Measurements from ENCODE around the gene RNF214.

RNF214 gene

GRCh38 chr11:117217141-117218084 lies 15.1 kb upstream of the RNF214 start:
- no peak for DNase-seq

GRCh38 chr11:117218133-117218915 lies 14.1 kb upstream of the RNF214 start:
- DNase-seq = no peak

DNA sequence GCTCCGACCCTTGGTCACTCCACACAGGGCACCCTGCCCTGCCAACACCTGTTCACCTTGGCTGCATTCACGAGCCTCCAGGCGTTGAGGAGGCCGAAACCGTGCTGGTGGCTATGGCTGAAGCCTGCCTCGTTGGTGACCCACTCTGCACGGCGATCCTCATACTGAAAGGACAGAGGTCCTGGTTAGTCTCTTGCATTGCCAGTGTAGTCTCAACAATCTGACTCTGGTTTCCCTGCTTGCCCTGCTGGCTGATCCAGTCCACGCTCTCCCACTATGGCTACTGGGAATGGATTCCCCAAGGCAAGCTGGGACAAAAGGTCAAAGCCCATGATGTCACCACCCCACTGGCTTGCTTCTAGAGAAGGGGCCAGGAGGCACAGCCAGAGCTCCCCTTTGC lies 13.5 kb upstream of the RNF214 start:
- DNase-seq = no peak

- no peak for DNase-seq
Observed at GRCh38 chr11:117219455-117219854, 13.0 kb upstream of the RNF214 start.

DNA sequence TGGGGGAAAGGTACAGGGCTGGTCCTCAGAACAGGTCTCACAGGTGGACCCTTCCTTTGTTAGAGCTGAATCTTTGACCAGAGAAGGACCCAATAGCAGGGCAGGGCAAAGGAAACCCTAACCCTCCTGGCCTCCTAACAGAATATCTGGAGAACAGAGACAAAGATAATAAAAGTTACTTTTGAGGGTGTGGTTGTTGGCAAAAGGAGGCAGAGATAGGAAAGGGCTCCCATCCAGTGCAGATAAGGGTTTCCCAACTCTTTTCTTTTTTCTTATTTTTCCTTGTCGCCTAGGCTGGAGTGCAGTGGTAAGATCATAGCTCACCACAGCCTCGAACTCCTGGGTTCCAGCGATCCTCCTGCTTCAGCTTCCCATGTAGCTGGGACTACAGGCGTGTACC lies 12.5 kb upstream of the RNF214 start:
- DNase-seq = no peak

DNA sequence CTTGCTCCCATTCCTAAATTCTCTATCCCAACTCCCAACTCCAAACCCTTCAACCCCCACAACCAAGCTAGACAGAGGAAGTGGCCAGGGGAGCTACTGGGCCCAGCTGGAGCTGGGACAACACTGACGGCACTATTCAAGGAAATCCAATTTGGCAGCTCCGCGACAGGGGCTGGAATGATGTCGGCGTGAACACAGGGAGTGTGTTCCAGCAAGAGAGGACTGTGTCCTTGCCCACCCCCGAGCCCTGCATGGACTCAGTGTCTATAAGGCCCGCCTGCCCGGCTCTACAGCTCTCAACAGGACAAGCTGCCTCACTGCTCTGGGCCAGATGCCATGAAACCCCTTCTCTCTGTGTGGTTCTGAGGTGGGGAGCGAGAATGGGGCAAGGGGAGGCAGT lies 11.9 kb upstream of the RNF214 start:
- no peak for DNase-seq

DNA sequence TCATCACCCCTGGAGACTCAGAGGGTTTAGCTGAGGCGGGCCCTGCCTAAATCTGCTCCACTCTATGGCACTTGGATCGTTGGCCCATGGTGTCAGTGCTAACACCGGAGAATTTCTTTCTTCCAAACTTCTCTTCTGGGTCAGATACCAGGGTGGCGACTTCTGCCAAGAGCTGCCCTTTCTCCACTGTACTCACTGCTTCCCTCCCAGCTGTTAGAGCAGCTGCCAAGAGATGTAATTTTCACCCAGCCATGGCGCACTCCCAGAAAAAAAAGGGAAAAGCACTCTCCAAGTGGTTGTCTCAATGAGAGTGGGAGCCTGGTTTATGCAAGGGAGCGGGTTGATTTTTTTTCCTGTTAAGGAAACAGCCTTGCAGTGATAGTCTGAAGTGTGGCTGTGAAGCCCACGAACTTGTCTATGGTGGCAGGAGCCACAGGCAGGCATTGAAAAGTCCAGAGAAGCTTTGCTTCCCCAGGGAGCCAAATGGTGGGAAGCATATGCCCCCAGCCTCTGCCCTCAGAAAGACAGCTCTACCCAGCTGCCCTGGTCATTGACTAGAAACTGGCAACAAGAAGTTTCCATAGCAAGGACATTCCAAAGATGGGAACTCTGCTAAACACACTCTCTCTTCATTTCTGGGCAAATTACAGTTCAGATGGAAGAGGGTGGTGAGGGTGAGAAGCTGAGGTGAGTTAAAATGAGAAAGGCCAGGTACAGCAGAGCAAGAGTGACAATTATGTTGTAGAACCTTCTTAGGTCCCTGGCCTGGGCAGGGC lies 11.3 kb upstream of the RNF214 start:
- DNase-seq = no peak

DNA sequence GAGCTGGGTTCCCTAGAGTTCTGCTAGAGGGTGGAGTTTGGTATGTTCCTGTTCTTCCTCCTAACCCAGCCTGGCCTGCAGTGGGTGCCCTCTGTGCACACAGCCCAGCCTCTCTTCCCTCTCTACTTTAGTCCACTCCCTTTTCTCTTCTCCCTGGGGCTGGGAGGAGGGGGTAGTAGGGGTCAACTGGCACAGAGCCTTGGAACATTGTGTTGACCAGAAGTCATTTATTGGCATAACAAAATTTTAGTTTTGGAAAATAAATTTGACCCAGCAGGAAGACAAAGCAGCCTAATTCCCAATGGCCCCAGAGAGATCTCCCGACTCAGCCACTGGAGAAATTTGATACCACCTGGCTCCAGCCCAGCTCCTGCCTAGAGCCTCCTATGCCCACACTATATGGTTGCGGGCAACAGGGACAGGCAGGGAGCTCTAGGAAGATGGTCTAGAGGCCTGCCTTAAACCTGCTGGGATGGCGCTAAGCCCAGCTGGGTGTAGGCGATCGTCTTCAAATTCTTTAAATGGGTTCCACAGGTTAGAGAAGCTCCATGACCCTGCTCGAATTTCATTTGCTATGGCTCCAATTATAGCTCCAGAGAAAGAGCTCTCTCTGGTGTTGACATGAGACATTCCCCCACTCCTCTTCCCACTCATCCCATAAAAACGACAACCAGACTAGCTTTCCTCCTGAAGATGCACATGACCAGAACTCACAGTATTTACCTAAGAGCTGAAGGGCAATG lies 10.5 kb upstream of the RNF214 start:
- DNase-seq = no peak

- DNase-seq = no peak
Observed at GRCh38 chr11:117222991-117223740, 9.3 kb upstream of the RNF214 start.

DNA sequence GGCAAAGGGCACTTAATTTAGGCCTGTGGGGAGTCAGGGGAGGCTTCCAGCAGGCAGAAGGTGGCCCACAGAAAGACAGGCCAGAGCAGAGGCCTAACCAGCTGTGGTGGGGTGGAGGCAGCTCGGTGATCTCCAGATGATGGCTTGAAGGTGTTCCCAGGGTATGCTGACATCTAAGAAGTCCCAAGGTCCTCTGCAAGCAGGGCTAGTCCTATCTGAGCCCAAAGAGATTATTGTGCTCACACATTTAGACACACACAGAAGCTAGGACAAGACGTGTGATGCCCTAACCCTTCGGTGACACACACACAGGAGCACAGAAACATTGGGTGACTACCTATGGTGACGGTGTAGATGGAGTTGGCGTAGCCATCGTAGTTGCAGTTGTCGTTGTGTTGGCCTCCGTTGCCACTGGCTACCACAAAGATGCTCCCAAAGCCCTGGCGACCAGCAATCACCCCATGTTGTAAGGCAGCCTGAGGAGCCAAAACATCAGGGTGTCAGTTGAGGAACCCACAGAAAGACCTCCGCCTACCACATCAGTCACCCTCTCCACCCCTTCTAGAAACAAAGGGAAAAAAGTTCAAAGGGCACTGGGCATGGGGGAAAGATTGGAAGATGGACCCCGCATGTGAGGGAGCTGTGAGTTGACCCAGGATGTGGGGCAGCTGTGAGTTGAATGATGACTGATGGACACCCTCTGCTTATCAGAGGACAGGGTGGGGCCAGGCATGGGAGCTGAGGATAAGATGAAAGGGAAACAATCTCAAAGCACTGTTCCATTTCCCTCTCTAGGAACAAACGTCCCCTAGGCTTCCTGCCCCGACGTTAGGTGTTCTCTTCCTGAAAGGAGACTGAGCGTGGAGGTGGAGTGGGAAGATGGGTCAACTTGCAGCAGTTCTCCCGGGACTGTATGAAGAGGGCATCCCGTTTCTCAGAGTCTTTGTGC lies 8.5 kb upstream of the RNF214 start:
- no peak for DNase-seq

DNA sequence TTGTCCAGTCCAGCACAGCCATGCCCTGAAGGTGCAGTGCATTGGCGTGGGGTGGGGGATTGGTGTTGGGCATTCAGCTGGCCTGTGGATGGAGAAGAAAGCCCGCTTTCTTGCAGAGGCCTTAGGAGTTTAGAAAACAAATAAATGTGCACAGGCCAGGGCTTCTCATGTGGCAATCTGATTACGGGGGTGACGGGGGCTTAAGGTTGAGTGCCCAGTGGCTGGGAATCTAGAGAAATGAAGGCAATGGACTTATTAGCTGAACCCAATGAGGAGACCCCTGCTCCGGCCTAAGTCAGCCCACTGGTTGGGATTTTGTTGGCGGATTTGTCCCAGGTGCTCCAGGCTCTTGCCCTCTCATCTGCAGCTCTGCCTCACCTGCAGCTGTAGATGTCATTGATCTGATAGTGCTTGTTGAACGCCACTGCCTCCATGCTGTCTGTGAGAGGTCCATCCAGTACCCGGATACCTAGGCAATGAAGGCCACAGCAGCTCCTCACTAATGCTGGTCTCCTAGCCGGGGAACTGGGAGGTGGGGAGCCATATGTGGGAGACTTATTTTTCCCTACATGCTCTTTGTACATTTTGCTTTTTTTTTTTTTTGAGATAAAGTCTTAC lies 6.8 kb upstream of the RNF214 start:
- no peak for DNase-seq

- peak in 1 of 2 donors; percentile 77 for DNase-seq
Observed at GRCh38 chr11:117226388-117227385, 5.8 kb upstream of the RNF214 start.

DNA sequence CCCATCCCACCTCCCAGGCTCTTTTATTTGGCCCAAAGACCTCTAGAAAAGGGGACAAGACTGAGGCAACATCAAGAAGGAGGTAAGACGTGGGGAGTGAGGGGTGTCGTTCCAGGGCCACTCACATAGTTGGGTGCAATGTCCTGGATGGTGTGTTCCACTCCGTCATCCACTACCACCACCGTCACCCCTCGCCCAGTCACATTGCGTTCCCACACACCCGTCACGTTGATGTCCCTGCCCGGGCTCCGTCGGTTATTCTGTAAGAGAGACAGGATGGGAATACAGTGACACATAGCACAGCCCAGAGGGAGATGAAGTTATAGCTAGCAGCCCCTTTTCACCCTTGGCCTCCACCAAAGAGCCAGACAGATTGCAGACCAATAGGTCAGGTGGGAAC lies 4.4 kb upstream of the RNF214 start:
- no peak for DNase-seq

- no peak for DNase-seq
Observed at GRCh38 chr11:117229411-117229810, 3.1 kb upstream of the RNF214 start.

DNA sequence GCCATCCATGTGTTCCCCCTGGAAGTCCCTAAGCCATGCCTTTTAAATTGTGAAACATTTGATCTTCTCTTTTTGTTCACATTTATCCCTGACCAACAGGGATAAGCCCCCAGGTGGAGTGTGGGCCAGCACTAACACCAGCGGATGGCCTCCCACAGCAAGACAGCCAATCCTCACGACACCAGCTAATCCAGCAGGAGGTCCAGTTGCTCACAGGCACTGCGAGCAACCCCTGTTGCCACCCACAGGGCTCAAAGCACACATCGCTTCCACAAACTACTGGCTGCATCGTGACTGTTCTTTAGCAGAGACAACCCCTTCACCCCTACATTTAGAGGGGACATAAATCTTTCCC lies 2.6 kb upstream of the RNF214 start:
- DNase-seq = no peak

GRCh38 chr11:117230286-117230961 lies 2.0 kb upstream of the RNF214 start:
- no peak for DNase-seq

DNA sequence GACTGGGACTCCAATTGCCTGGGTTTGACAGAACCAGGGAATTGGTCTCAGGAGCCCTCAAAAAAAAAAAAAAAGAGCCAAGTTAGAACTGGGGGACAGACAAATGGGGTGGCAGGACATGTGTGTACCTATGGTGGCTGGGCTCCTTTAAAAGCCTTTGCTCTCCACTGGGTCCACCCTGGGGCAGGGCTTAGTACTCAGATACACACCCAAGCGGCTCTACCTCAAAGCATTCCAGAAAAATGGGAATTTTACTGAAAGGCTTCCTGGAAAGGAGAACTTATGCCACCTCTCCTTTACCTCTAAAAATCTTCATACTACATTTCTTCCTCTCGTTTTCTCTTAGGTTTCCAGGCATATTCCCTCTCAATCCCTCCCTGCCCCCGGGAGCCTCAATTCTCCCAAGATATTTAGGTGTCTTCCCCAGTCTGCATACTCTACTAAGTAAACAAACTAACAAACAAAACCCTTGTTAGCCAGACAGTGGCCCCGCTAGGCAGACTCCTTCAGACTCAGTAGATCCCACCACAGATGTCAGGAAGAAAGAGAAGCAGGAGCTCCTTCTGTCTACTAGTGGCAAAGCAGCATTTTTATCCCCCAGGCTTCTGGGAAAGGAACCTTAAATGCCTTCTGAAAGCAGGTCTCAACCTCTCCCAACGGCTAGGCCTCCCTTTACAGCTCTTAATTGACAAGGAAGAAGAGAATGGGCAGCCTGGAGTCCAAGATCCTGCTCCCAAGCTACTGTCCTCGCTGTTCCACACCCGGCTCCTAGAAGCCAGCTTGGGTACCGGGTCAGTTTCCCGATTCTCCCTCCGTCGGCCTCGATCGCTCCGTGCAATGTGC lies 1.3 kb upstream of the RNF214 start:
- no peak for DNase-seq

- DNase-seq = no peak
Observed at GRCh38 chr11:117231842-117232091, 704 bp upstream of the RNF214 start, which contains the start of gene PCSK7. Gene PCSK7, minus strand, starts transcription at chr11:117232073. Its CDS starts 2,229 bp downstream, at chr11:117229844.
